ENCODE results near the gene SMPX. TPM values are rescaled to one million over a fixed set of nuclear protein-coding genes. Genes with fewer than 3 reads are reported as not detected.

Gene SMPX
- total RNA-seq, 2 experiments from 2014 or later, result not detected

- no peak for TF ChIP-seq CTCF (IDR thresholded peaks at IDR 0.05)
- POLR2A ChIA-PET, result no interaction called here
- Mint-ChIP-seq H3K27ac (no peak overlapping the region), H3K4me3 (no peak overlapping the region), H3K27me3 (peaks cover 2% of the 10 kb centered on the region), H3K36me3 (ENCODE audit: low read depth) (no peaks in the 10 kb centered on the region), H3K9me3 (no peaks in the 10 kb centered on the region), H3K4me1 (ENCODE audit: low read depth) (no peaks in the 10 kb centered on the region)
- CTCF ChIA-PET, result interaction anchor here (0.6 kb wide), 1 partner anchor 25 kb away, joined by 3 read pairs; no protein-coding TSS in a partner anchor
- DNase-seq (no peak), ATAC-seq (no peak)
- intact Hi-C loops (cut with micrococcal nuclease), result no loop called here
Measured at GRCh38 chrX:21700275-21700674, 57.6 kb downstream of the SMPX start.

DNA sequence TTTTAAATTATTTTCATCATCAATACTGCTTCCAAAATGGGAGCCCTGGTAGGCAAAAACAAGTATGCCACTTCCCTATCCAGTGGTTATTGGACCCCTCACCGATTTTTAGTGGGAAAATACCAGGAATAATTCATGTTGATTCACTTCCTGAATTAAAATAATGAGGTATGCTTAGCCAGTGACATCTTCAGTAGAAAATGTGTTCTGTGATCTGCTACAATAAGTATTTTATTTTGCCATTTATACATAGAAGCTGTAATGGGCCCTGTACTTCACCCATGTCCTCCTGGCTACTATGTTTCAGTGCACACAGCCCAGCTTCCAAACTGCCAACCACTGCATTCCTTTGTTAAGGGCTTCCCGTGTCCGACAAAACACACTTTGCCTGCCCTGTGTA lies 58.8 kb downstream of the SMPX start:
- ChIA-PET POLR2A (no interaction called here), CTCF (no interaction called here)
- peaks cover 2% of the 10 kb centered on the region for H3K27me3 Mint-ChIP-seq
- no peak for DNase-seq
- H3K36me3 Mint-ChIP-seq (ENCODE audit: low read depth), result no peaks in the 10 kb centered on the region
- H3K4me1 Mint-ChIP-seq (ENCODE audit: low read depth), result no peaks in the 10 kb centered on the region
- no peak overlapping the region for H3K4me3 Mint-ChIP-seq
- intact Hi-C loops (cut with micrococcal nuclease), result no loop called here
- H3K27ac Mint-ChIP-seq, result no peak overlapping the region
- ATAC-seq, result no peak
- H3K9me3 Mint-ChIP-seq, result no peaks in the 10 kb centered on the region
- TF ChIP-seq CTCF (IDR thresholded peaks at IDR 0.05), result no peak

DNA sequence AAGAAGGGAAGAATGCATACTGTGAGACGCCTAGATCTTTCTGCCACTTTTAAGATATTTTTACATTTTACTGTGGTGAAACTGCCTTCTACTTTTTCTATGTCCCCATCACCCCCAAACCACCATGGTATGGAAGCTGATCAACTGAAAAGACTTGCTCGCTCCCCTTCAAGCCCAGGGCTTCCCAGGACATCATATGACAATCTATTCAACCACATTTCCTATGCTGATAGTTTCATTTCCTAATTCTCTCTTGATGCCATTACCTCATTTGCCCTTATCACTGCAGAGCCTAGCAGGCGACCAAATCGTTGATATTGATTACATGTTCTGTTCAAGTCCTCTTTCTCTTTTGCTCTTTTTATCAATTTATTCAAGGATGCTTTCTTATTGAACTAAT lies 59.6 kb downstream of the SMPX start:
- TF ChIP-seq CTCF (IDR thresholded peaks at IDR 0.05), result no peak
- DNase-seq (no peak), ATAC-seq (no peak)
- Mint-ChIP-seq H3K4me1 (ENCODE audit: low read depth) (no peaks in the 10 kb centered on the region), H3K4me3 (no peak overlapping the region), H3K9me3 (no peaks in the 10 kb centered on the region), H3K36me3 (ENCODE audit: low read depth) (no peaks in the 10 kb centered on the region), H3K27ac (no peak overlapping the region), H3K27me3 (peaks cover 2% of the 10 kb centered on the region)
- ChIA-PET CTCF (no interaction called here), POLR2A (no interaction called here)
- intact Hi-C loops (cut with micrococcal nuclease), result no loop called here

DNA sequence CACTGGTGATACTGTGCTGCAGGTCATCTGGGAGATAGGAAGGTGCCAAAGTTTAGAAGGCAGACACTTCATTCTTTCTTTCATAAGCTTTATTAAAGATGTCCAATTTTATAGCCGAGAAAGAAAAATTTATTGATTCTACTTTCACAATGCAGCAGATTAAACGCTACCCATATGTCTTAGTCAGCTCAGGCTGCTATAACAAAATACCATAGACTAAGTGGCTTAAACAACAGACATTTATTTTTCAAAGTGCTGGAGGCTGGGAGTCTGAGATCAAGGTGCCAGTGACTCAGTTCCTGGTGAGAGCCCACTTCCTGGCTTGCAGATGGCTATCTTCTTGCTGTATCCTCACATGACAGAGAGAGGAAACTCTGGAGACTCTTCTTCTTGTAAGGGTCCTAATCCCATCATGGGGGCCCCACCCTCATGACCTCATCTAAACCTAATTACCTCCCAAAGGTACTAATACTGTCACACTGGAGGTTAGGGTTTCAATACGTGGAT lies 66.4 kb downstream of the SMPX start:
- no peak overlapping the region for H3K4me3 Mint-ChIP-seq

DNA sequence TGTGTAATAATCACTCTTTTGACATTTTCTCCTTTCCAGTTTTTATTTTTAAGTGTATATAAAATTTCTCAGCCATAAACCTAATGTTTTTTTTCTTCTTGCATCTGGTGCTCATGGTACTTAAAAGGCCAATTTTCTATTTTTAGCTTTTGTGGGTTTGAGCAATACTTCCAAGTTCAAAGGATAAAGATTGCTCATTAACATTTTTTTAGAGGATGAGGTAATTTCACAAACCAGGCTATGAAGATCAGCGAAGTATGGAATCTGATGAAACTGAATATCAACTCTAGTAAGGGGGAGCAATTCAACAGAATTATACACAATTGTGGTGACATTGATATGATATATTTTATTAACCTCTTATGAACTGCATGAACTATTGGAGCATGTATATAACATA lies 74.0 kb downstream of the SMPX start:
- no peak for TF ChIP-seq CTCF (IDR thresholded peaks at IDR 0.05)
- DNase-seq (no peak), ATAC-seq (no peak)
- Mint-ChIP-seq H3K27ac (no peak overlapping the region), H3K4me1 (ENCODE audit: low read depth) (no peaks in the 10 kb centered on the region), H3K9me3 (no peaks in the 10 kb centered on the region), H3K36me3 (ENCODE audit: low read depth) (no peaks in the 10 kb centered on the region), H3K4me3 (no peak overlapping the region), H3K27me3 (no peaks in the 10 kb centered on the region)
- CTCF ChIA-PET, result no interaction called here
- intact Hi-C loops (cut with micrococcal nuclease), result no loop called here
- POLR2A ChIA-PET, result no interaction called here

More for the DNA sequence above, 66.4 kb downstream of the SMPX start:
- POLR2A ChIA-PET, result no interaction called here
- no peaks in the 10 kb centered on the region for H3K9me3 Mint-ChIP-seq
- TF ChIP-seq CTCF (IDR thresholded peaks at IDR 0.05), result no peak
- H3K4me1 Mint-ChIP-seq (ENCODE audit: low read depth), result no peaks in the 10 kb centered on the region
- no peaks in the 10 kb centered on the region for H3K27me3 Mint-ChIP-seq
- intact Hi-C loops (cut with micrococcal nuclease), result no loop called here
- DNase-seq (peak; percentile 21), ATAC-seq (no peak)
- no peaks in the 10 kb centered on the region for H3K36me3 Mint-ChIP-seq (ENCODE audit: low read depth)
- CTCF ChIA-PET, result no interaction called here
- no peak overlapping the region for H3K27ac Mint-ChIP-seq
